Epidermal melanocyte (primary cell): Measurements from ENCODE around the gene DNAH10.

Experiments used
- DNase-seq: peaks from one replicate; pipeline ENCODE4 v3.0.0; 2011; ENCODE audit warnings: low spot score; ENCODE audit not compliant: insufficient read length

DNAH10 gene

GRCh38 chr12:123931686-123932321 lies 169.7 kb downstream of the DNAH10 start:
- no peak for DNase-seq

- no peak for DNase-seq
Observed at GRCh38 chr12:123933214-123933613, 171.1 kb downstream of the DNAH10 start.

GRCh38 chr12:123934016-123934620 lies 172.0 kb downstream of the DNAH10 start:
- DNase-seq = no peak

DNA sequence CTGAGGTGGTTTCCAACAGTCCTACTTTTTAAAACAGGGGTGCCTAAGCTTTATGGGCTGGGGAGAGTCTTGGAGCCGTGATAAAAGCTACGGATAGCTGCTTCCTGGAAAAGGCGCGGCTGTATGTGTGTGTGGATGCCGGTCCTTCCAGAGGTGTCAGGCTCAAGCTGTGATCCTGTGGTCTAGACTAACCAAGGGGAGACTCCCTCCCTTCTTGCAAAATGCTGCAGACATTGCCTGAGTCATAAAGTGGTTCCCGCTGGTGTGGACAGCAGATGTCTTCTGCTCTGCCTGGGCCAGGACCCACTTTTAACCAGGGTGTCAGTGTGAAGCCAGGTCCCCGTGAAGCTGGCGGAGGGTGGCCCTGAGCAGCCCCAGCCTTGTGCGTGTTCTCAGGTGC lies 172.7 kb downstream of the DNAH10 start:
- DNase-seq = no peak

DNA sequence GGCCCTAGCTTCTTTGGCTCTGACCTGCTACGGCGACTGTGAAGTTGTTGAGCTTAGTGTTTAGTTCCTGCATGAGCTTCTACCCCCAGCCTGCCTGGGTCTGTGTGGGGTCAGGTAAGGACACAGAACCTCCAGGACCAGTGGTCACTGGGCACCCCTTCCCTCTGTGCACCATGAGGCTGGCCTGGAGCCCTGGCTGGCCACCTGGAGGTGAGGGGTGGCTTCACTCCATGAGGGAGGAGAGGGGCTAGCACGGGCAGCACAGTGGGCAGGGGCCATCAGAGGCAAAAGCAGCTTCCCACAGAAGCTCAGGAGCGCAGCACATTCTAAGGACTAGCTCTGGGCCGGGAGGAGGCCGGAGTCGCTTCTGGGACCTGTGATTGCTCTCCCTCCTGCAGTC lies 173.9 kb downstream of the DNAH10 start:
- DNase-seq = no peak

- no peak for DNase-seq
Observed at GRCh38 chr12:123936471-123936870, 174.4 kb downstream of the DNAH10 start.

DNA sequence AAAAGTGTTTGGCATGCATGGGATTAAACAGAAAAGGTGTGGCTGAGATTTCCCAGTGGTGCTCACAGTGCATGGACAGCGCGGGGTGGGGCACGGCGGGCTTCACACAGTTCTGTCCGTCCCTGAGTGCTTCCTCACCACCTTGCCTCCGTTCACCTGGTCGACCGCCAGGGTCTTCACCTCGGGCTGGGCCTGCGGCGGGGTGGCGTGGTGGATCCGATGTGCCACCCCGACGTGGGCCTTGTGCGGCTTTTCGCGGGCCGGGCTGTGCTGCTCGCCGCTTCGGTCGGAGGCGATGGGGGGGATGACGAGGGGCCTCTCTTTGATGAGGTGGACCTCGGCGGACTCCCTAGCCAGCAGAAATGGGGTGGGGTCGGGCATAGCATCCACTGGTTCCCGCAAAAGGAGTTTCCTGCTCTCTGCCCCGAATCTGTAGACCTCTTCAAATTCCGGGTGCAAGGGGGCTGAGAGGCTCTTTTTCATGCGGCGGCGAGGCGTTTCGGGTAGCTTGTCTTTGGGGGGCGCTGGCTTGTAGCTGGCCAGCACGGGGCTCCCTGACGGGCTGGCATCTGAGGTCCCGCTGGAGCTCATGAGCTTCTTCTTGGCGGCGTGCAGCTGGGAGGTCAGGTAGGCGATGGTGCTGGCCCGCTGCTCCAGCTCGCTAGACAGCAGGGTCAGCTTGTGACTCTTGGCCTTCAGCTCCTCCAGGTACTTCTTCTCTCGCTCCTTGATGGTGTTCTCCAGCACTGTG lies 175.0 kb downstream of the DNAH10 start:
- no peak for DNase-seq

- no peak for DNase-seq
Observed at GRCh38 chr12:123937707-123938591, 175.8 kb downstream of the DNAH10 start.

DNA sequence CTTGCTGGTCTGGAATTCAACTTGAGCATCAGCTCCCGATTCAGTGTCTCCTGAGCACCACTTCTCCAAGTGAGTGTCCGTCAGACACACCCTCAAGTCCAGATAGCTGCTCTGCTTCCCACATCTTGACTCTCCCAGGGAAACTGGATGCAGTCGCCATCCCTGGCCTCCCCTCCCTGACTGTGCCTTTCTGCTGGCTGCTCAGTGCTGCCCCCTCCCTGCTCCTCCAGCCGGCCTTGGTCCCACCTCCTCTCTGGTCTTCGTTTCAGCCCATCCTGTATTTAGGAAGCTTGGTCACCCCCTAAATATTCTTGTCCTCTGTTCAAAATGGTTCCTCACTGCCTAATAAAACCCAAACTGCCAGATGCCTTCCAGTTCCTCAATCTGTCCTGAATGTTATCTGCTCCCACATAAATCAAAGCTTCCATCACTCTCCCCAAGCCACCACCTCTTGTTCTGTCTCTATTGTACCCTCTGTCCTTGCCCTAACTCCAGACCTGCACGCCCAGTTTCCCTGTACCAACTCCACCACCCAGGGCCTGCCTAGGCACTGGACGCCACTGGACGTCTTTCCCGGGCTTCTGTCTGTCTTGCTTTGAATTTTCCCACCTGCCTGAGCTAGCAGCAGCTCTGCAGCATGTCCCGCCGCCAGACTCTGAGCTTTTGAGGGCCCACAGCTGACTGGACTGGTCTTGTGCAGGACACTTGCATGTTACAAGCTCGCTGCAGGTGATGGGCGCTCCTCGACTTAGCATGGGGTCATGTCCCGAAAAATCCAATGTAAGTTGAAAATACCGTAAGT lies 176.8 kb downstream of the DNAH10 start:
- no peak for DNase-seq

DNA sequence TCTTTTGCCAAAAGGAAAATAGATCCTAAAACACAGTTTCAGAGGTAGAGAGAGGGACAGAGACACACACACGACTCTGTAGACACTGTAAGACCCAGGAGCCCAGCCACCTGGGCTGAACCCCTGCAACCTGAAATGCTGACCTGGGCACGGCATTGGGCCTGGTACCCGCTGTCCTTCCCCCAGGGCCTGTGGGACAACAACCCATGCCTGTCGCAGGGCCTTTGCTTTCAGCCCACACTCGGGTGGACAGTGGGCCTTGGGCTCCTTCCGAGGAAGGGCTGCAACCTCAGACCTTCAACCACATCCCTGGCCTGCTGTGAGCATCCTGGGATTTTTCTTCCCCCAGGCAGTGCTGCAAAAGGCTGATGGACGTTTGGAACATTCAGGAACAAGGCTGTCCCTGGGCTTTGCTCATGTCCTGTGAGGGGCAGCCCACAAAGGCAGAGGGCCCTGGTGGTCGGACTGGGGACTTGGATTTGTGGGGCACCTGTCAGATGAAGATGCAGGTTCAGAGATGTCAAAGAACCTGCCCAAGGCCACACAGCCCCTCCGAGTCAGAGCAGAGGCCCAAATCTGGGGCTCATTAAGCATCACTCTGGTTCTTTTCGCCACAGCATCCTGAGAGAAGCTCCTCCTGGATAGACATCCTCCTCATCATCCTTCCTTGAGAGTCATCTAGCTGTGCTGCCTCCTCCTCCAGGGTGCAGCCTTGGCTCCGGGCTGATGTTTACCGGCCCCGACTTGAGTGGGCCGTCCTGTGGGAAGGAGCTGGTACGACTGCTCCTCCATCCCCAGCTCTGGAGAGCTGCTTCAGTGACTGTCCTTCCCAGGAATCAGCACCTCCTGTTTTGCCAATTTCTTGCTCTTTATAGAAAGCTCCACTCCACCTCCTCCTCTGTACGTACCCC lies 177.9 kb downstream of the DNAH10 start:
- DNase-seq = no peak

DNA sequence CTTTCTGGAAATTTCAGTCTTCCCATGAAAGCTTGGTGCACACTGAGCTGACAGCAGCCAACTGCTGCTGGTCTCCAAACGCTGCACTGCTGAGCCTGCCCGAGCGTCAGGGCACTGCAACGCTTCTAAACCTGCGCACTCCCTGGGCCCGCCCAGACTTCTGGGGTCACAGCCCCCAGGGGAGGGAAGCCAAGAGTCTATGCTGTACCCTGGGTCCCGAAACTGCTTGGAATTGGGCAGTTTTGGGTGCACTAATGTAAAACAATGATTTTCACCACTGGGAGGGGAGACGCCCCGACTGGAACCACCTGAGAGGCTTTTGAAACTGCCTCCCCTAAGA lies 178.5 kb downstream of the DNAH10 start:
- no peak for DNase-seq

DNA sequence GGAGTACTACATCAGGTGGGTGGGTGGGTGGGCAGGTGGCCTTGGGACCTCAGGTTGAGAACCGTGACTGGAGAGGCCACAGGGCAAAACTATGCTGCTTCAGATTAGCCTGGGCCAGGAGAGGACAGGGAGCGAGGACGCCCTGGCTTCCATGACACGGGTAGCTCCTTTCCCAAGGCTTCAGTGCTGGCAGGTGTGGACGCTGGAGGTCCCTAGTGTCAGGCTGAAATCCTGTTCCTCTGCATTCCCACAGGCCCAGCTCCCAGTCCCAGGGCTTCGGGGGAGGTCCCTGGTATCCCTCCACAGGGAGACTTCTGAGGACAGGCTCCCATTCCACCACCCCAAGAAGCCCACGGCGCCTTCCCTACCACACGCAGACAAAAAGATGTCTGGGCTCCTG lies 178.9 kb downstream of the DNAH10 start:
- no peak for DNase-seq

DNA sequence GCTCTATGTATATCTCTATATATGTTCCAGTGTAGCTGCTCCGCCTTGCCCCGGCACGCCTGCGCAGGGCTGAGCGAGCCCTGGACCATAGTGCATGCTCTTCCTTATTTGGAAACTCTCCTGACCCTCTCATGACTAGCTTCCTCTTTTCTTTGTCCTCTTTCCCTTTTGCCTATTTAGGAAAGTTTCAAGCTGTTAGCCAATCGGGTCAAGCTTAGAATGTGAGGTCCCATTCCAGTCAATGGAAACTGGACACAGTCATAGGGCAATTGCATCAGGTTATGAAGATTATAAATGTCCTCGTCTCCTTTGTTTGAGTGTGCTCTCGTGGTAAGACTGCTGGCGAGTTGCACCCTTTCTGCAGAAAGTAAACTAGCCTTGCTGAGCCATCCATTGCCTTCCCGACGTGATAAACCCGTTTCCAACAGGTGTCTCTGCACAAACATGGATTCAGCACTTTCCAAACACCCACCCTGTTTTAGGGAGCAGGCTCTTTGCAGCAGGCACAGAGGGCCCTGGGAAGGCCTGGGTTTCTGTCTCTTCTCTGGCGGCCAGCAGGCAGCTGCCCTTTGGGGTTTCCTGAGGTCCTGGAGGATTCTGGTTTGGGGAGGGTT lies 179.6 kb downstream of the DNAH10 start:
- DNase-seq = no peak

DNA sequence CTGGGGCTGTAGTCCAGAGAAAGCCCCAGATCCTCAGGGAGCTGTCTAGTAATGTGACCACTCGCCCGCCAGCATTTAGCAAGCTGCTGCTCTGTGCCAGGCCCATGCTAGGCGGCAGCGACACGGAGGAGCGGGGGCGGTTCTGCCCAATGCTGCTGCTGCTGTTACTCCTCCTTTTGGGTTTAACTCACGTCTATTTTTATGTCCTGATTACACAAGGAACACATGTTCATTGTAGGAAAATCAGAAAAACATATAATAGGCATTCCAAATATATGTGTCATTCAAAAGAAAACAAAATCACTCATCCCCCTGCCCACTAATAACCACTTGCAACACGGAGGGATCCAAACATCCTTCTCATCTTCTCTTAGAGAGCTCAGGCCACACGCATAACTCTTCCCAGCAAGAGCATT lies 180.1 kb downstream of the DNAH10 start:
- DNase-seq = no peak

GRCh38 chr12:123942911-123943648 lies 181.0 kb downstream of the DNAH10 start:
- DNase-seq = no peak

DNA sequence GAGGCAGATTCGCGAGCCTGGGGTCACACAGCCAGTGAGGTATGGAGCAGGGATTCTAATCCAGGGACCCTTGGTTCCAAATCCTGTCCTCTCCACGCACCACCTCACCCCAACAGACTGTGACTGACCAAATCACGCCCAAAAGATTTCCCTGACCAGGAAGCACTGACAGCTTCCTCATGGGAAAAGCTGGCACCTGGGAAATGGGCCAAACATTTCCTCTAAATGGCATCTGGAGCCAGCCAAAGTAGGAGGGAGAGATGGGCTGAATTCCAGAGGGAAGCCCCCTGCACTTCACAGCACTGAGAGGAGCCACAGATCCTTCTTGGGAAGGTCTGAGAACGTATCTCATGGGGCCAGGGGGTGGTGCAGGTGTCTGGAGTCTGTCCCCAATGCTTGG lies 181.7 kb downstream of the DNAH10 start:
- DNase-seq = no peak

DNA sequence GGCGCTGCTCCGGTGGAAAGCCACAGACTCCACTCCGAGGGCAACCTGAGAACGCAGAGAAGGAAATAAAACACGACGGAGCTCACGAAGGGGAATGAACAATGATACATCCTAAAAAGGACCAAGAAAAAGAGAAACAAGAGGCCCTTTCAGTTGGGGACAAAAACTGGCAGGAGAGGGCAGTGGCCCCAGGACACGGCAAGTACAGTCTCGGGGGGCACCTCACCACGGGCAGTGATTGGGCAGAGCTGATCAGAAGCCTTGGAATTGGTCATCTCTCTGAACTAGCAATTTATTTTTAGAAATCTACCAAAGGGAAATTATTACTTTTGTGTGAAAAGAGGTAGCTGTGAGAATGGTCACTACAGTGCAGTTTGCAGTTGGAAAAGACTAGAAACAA lies 182.6 kb downstream of the DNAH10 start:
- DNase-seq = no peak

DNA sequence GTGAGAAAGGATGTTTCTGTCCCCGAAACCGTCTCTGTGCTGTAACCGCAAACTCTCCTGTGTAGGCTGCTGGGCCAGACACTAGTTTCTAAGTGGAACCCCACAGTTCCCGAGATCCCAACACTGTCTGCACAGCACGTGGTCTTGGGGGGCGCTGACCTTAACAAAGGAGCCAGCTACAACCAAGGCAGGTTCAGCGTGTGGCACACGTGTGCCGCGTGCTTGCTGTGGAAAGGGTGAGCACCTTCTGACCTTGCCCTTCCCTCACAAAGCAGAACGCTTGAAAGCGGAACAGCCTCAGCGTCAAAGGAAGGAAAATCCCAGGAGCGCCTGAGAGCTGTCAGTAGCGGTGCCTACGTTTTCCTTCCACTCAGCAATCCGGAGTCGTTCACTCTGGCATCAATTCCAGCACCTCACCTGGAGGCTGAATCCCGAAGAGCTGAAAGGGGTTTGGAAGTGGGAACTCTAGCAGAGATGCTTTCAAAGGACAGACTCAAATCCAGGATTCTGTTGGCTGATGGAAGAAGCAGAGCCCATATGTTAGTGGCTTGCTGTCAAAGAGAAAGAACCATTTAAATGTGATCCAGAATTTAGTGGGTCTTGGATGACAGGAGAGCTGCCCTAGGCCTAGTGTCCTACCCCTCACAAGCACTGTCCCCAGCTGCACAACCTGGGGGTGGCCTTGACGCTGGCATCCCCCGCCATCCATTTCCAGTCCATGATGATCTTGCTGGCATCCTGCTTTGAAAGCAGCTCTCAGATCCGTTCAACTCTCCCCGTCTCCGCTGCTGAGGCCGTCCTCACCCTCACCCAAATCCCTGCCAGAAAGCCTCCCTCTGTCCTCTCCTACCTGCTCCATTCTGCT lies 183.4 kb downstream of the DNAH10 start:
- no peak for DNase-seq
